Progenitor cell of endocrine pancreas (in vitro differentiated cells): ENCODE measurements around the gene DDX10. TPM values are rescaled to one million over a fixed set of nuclear protein-coding genes. Genes with fewer than 3 reads are reported as not detected.

Source experiments
- DNase-seq: peaks from one replicate; pipeline ENCODE4 v3.0.0; 2021; ENCODE audit warnings: low spot score; ENCODE audit not compliant: unreplicated experiment
- H3K27ac Mint-ChIP-seq: 2 replicates; pipeline ENCODE4 v1.8.0; 2021; ENCODE audit warnings: mild to moderate bottlenecking, moderate library complexity, mixed read lengths
- H3K27me3 Mint-ChIP-seq: 2 replicates; pipeline ENCODE4 v1.8.0; 2021; ENCODE audit warnings: mixed read lengths
- H3K36me3 Mint-ChIP-seq: 2 replicates; pipeline ENCODE4 v1.8.0; 2022; ENCODE audit warnings: mixed read lengths; ENCODE audit not compliant: insufficient read depth
- H3K4me1 Mint-ChIP-seq: 2 replicates; pipeline ENCODE4 v1.8.0; 2021; ENCODE audit warnings: low read depth, mixed read lengths
- H3K4me3 Mint-ChIP-seq: 2 replicates; pipeline ENCODE4 v1.8.0; 2021; ENCODE audit warnings: low read depth, mild to moderate bottlenecking, moderate library complexity, mixed read lengths
- H3K9me3 Mint-ChIP-seq: 2 replicates; pipeline ENCODE4 v1.8.0; 2021; ENCODE audit warnings: low read depth, mixed read lengths
- CTCF ChIP-seq: fragments of 200-600 bp; sonication (generic); IDR thresholded peaks from one replicate; pipeline ENCODE4 v1.5.0; 2021; ENCODE audit warnings: antibody characterized with exemption, mild to moderate bottlenecking; ENCODE audit not compliant: unreplicated experiment
- total RNA-seq: library from RNA; stranded (reverse); gene quantifications from 2 replicates; pipeline ENCODE4 v1.2.1, GENCODE V29; 2021

Gene DDX10
- total RNA-seq, 1 donor from 2014 or later, result 31.9 TPM

GRCh38 chr11:108715239-108715638 lies 50.4 kb downstream of the DDX10 start:
- no peak for DNase-seq
- H3K27ac Mint-ChIP-seq, result no peak overlapping the region
- H3K4me1 Mint-ChIP-seq, result peaks cover 2% of the 10 kb centered on the region
- H3K9me3 Mint-ChIP-seq, result peaks cover 4% of the 10 kb centered on the region
- peaks cover 35% of the 10 kb centered on the region for H3K36me3 Mint-ChIP-seq
- no peak for TF ChIP-seq CTCF
- H3K4me3 Mint-ChIP-seq, result no peak overlapping the region
- H3K27me3 Mint-ChIP-seq, result no peaks in the 10 kb centered on the region

- Mint-ChIP-seq H3K9me3 (no peaks in the 10 kb centered on the region), H3K27me3 (no peaks in the 10 kb centered on the region), H3K36me3 (peaks cover 23% of the 10 kb centered on the region), H3K27ac (no peak overlapping the region), H3K4me1 (peaks cover 2% of the 10 kb centered on the region), H3K4me3 (no peak overlapping the region)
- no peak for TF ChIP-seq CTCF
- DNase-seq, result no peak
Observed at GRCh38 chr11:108718466-108718865, 53.6 kb downstream of the DDX10 start.

- TF ChIP-seq CTCF, result no peak
- Mint-ChIP-seq H3K36me3 (peaks cover 13% of the 10 kb centered on the region), H3K27ac (no peak overlapping the region)
Observed at GRCh38 chr11:108724974-108725689, 60.3 kb downstream of the DDX10 start.

GRCh38 chr11:108726077-108726800 lies 61.4 kb downstream of the DDX10 start:
- TF ChIP-seq CTCF, result no peak
- Mint-ChIP-seq H3K27me3 (no peaks in the 10 kb centered on the region), H3K36me3 (peaks cover 13% of the 10 kb centered on the region), H3K4me1 (peaks cover 14% of the 10 kb centered on the region), H3K9me3 (peaks cover 3% of the 10 kb centered on the region), H3K27ac (peak overlapping the region; percentile 30), H3K4me3 (no peak overlapping the region)
- DNase-seq, result no peak

More at GRCh38 chr11:108724974-108725689, 60.3 kb downstream of the DDX10 start:
- H3K4me1 Mint-ChIP-seq, result peaks cover 14% of the 10 kb centered on the region
- DNase-seq, result no peak
- H3K4me3 Mint-ChIP-seq, result no peak overlapping the region
- peaks cover 3% of the 10 kb centered on the region for H3K9me3 Mint-ChIP-seq
- H3K27me3 Mint-ChIP-seq, result no peaks in the 10 kb centered on the region

GRCh38 chr11:108727665-108728064 lies 62.8 kb downstream of the DDX10 start:
- DNase-seq, result no peak
- H3K9me3 Mint-ChIP-seq, result peaks cover 3% of the 10 kb centered on the region
- H3K27me3 Mint-ChIP-seq, result no peaks in the 10 kb centered on the region
- peaks cover 14% of the 10 kb centered on the region for H3K36me3 Mint-ChIP-seq
- H3K4me1 Mint-ChIP-seq, result peaks cover 18% of the 10 kb centered on the region
- no peak overlapping the region for H3K4me3 Mint-ChIP-seq
- TF ChIP-seq CTCF, result no peak
- no peak overlapping the region for H3K27ac Mint-ChIP-seq
